ENCODE results near the gene CD28. TPM values are rescaled to one million over a fixed set of nuclear protein-coding genes. Genes with fewer than 3 reads are reported as not detected.
"Not testable (repeated sequence)": the region's sequence is repeated elsewhere in the genome, so short reads cannot be mapped to it uniquely, and the experiment has no call there.

Gene CD28
- total RNA-seq, 1 experiment from 2014 or later, result 0.52 TPM

GRCh38 chr2:203745267-203745666, 38.8 kb downstream of the CD28 start:
- no peak for DNase-seq (ENCODE audit: low read depth)

DNA sequence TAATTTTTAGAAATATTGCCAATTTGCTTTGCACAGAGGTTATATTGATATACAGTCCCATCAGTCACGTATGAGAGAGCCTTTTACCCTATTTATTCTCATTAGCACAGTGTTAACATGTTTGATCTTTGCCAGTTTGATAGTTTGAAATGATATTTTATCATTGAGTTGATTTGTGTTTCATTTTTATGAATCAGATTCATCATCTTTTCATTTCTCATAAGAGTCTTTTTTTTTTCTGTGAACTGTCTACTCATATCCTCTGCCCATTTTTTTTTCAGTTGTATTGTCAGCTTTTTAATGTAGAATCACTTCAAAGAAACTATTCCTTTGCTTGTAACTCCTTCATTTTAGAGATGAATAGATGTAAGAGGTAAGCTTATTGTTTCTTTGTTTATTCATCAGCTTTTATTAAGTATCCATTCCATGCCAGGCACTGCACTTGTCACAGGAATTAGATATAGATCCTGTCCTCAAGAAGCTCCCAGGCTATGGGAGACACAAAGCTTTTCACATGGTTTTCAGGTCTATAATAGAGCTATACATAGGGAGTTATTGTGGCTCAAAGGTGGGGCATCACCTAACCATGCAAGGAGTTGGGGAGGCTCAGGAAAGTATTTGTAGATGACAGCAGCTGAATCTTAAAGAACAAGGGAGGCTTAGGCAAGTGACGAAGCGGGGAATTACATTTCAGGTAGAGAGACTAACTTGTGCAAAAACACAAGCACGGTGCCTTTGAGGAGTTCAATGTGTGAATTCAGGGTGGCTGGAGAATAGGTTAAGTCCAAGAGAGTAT, 42.1 kb downstream of the CD28 start:
- no peak for DNase-seq (ENCODE audit: low read depth)

- DNase-seq (ENCODE audit: low read depth), result no peak
Measured at GRCh38 chr2:203750346-203751068, 44.1 kb downstream of the CD28 start.

- peak; percentile 49 for DNase-seq (ENCODE audit: low read depth)
Measured at GRCh38 chr2:203751685-203752271, 45.3 kb downstream of the CD28 start.

- no peak for DNase-seq (ENCODE audit: low read depth)
Measured at GRCh38 chr2:203756161-203756560, 49.7 kb downstream of the CD28 start.

- peak; percentile 86 for DNase-seq (ENCODE audit: low read depth)
Measured at GRCh38 chr2:203758841-203759689, 52.6 kb downstream of the CD28 start.

- DNase-seq (ENCODE audit: low read depth), result peak; percentile 93
Measured at GRCh38 chr2:203759690-203760365, 53.4 kb downstream of the CD28 start.

- no peak for DNase-seq (ENCODE audit: low read depth)
Measured at GRCh38 chr2:203761121-203761520, 54.7 kb downstream of the CD28 start.

DNA sequence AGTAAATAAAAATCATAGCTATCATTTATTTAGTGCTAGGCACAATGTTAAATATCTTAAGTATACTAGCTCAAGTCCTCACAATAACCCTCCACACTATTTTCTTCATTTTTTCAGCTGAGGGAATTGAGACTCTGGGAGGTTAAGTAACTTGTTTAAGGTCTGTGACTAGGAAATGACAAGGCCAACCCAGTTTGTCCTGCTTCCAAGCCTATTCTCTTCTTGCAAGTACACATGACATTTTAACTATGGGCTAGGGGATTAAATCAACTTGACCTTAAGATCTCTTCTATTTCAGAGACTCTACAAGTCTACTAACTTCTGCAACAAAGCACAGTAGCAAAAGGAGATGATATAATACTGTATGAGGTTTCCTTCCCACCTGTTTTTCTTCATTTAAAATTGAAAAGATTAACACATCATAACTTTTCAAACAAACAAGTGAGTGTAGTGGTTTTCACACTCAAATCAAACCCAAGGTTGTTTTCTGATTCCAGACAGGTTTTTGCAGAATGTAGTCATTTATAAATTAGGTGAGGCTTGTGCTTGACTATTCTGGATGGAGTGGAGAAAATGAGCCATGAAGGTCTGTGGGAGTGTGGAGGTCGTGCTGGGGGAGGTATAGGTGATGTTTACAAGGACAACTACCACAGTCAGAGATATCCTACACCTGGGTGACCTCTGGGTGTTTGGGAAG, 57.0 kb downstream of the CD28 start:
- DNase-seq (ENCODE audit: low read depth), result no peak

GRCh38 chr2:203763938-203764664, 57.7 kb downstream of the CD28 start:
- DNase-seq (ENCODE audit: low read depth), result no peak

DNA sequence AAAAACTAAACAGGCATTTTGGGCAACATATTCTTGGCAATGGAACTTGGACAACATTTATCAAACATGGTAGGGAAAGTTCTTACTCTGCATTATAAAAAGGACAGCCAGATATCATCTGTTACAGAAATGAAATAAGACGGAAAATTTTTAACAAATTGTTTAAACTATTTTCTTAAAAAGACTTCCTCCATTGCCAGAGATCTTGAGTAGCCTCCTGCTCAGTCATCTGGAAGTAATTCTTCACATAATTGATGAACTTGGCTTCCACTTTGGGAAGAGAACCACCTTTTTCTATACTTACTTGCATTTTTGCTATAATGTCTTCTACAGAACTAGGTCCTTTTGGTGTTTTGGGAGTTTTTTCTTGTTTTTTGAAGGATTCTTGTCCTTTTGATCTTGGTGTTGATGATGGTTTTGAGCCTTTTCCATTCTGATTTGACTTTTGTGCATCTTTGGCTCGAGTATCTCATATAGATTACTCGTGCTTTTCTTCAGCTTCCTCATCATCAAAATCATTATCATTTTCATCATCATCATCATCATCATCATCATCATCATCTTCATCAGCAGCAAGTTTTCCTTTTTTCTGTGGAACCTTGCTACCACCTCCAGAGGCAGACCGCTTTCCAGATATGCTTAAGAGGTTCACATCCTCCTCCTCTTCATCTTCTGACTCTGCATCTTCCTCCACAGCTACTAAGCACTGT, 66.2 kb downstream of the CD28 start:
- no peak for DNase-seq (ENCODE audit: low read depth)

- no peak for DNase-seq (ENCODE audit: low read depth)
Measured at GRCh38 chr2:203774760-203775159, 68.3 kb downstream of the CD28 start.

DNA sequence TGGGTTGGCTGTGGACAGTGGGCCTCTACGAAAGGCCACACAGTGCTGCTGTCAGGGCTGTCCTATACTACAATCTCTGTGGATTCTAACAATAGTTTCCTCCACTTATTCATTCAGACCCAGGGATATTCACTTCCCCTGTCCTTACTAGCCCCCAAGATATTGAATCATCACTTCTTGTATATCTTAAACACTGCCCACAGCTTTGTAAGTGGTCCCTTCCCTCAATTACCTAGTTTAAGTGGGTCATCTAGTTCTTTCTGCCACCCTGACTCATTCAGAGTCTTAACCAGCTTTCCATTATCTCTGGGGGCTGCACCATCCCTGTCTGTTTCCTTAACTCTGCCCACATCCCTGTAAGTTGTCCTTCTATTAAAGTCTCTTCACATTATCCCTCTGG, 69.2 kb downstream of the CD28 start:
- no peak for DNase-seq (ENCODE audit: low read depth)

- no peak for DNase-seq (ENCODE audit: low read depth)
Measured at GRCh38 chr2:203777030-203777429, 70.6 kb downstream of the CD28 start.

DNA sequence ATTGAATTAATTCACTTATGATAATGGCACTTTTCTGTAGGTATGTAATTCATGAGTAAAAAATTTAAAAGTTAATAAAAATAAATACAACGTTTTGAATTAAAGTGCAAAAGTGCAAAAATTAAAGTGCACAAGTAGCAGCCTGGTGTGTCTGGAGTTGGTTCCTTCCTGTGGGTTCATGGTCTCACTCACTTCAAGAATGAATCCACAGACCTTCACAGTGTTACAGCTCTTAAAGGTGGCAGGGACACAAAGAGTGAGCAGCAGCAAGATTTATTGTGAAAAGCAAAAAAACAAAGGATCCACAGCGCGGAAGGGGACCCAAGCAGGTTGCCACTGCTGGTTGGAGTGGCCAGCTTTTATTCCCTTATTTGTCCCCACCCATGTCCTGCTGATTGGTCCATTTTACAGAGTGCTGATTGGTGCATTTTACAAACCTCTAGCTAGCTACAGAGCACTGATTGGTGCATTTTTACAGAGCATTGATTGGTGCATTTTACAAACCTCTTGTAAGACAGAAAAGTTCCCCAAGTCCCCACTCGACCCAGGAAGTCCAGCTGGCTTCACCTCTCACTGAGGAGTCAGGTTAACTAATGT, 73.1 kb downstream of the CD28 start:
- DNase-seq (ENCODE audit: low read depth), result not testable (repeated sequence)

DNA sequence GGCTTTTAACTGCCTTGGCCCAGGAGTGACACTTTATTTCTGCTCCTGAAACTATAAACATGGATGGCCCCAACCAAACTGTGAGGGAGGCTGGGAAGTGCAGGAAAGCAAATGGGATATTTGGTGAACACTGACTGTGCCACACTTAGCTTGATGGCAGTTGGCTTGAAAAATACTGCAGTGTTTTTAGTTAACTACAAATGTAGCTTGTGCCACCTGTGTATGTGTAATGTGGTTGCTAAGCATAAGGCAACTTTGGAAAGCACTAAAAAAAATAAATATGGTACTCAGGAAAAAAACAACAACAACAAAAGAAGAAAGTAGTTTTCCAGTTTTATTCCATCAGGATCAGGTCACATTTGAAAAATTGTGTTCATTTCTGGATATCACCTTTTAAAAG, 73.8 kb downstream of the CD28 start:
- no peak for DNase-seq (ENCODE audit: low read depth)

DNA sequence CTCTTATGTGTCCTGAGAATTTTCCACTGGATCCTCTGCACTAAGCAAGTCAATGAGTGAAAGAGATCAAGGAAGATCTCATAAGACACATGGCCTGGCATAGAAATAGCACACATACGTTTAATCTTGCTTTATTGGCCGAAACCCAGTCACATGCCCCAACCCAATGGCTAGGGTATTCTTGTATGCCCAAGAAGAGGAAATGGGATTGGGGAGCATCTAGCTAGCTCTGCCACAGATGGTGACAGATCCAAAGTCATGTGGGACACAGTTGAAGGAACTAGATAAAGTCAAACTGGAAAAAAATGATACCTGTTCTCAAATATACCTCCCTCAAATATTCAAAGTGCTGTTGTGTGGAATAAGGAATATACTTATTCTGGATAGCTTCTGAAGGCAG, 74.7 kb downstream of the CD28 start:
- DNase-seq (ENCODE audit: low read depth), result no peak

- DNase-seq (ENCODE audit: low read depth), result peak; percentile 99
Measured at GRCh38 chr2:203782262-203782976, 76.0 kb downstream of the CD28 start.
